Esophagus squamous epithelium (tissue), 5 donors: ENCODE measurements around the gene NKX2-8. TPM values are rescaled to one million over a fixed set of nuclear protein-coding genes. Genes with fewer than 3 reads are reported as not detected.

Experiments
- DNase-seq: peaks from one replicate; lab custom pipeline; 2025; lab: John Stamatoyannopoulos, UW
- H3K27ac ChIP-seq, 4 donors: fragments of 200-600 bp; sonication (generic); one replicate each; pipeline ENCODE4 v1.5.1; 2016 to 2019; ENCODE audit warnings: mild to moderate bottlenecking in 1 of 4
- H3K27me3 ChIP-seq, 4 donors: fragments of 200-600 bp; sonication (generic); 1 replicate in 3 of 4; 2 replicates in 1 of 4; pipeline versions ENCODE4 v1.5.1 to v1.6.0; 2017 to 2021; ENCODE audit warnings: antibody characterized with exemption in 1 of 4
- H3K36me3 ChIP-seq, 3 donors: fragments of 200-600 bp; sonication (generic); one replicate each; pipeline ENCODE4 v1.5.1; 2016 to 2019
- H3K4me1 ChIP-seq, 3 donors: fragments of 200-600 bp; sonication (generic); one replicate each; pipeline ENCODE4 v1.5.1; 2017 to 2019
- H3K4me3 ChIP-seq, 4 donors: fragments of 200-600 bp; sonication (generic); 1 replicate in 3 of 4; 2 replicates in 1 of 4; pipeline ENCODE4 v1.5.1; 2016 to 2019; ENCODE audit warnings: mild to moderate bottlenecking in 2 of 4, moderate library complexity in 1 of 4
- H3K9me3 ChIP-seq, 3 donors: fragments of 200-600 bp; sonication (generic); one replicate each; pipeline ENCODE4 v1.5.1; 2016 to 2019
- POLR2A ChIP-seq, 4 donors: fragments of 450-650 bp; IDR thresholded peaks; one replicate each; pipeline ENCODE4 v1.6.1; 2017; ENCODE audit warnings: antibody characterized with exemption in 4 of 4, mild to moderate bottlenecking in 4 of 4, moderate library complexity in 3 of 4
- WGBS, 2 donors: methylation state at CpG; one replicate each; pipeline ENCODE4 v1.1.5; 2018; 5-methylcytosine and 5-hydroxymethylcytosine counted together
- intact Hi-C: fragments of 100-400 bp; cut with DNase I; formaldehyde crosslinking; loops from one replicate; pipeline ENCODE4 v1.15.0; 2022
- total RNA-seq, 4 donors: library from RNA; depleted of rRNA; stranded (reverse); fragments of >200 nt; gene quantifications; one replicate each; pipeline ENCODE4 v1.1.0, GENCODE V29; 2016
- TF ChIP-seq, protein P1 (sequence below), 6 experiments: fragments of 450-650 bp in 4 of 6; fragments of 200-600 bp in 2 of 6; sonication (generic) in 2 of 6; IDR thresholded peaks; one replicate each; pipeline ENCODE4 v1.5.1; 2016 to 2019; ENCODE audit warnings: antibody characterized with exemption in 6 of 6, mild to moderate bottlenecking in 4 of 6, moderate library complexity in 4 of 6
- donor health status: DM: yes; HTN: yes; CAD: no.

NKX2-8 gene
- total RNA-seq, 4 donors from 2014 or later, result 2.8 to 10.0 (median 4.0) TPM

DNA sequence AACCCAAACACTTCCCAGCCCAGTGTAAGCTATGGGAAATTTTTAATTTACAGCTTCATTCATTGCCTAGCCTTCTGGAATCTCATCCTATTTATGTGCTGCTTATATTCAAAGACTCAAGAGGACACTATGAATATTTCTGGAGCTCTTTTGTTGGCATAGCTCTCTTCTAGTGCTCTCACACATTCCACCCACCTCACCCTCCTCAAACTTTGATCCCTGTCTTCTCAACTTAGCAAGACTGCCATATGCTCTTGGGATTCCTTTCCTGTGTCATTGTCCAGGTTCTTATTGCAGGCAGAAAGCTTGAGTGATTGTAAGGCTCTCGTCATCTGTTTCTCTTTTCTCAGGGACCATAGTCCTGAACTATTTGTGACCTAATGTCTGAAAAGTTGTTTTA, 44.4 kb downstream of the NKX2-8 start:
- no peak overlapping the region for H3K4me3 ChIP-seq
- H3K27me3 ChIP-seq, result peaks cover 0 to 73% (median 0%) of the 10 kb centered on the region in 4 donors
- WGBS, 2 donors, result 81 to 95% methylated on average over 1 of the region's 1 CpG
- TF ChIP-seq, protein P1, sequence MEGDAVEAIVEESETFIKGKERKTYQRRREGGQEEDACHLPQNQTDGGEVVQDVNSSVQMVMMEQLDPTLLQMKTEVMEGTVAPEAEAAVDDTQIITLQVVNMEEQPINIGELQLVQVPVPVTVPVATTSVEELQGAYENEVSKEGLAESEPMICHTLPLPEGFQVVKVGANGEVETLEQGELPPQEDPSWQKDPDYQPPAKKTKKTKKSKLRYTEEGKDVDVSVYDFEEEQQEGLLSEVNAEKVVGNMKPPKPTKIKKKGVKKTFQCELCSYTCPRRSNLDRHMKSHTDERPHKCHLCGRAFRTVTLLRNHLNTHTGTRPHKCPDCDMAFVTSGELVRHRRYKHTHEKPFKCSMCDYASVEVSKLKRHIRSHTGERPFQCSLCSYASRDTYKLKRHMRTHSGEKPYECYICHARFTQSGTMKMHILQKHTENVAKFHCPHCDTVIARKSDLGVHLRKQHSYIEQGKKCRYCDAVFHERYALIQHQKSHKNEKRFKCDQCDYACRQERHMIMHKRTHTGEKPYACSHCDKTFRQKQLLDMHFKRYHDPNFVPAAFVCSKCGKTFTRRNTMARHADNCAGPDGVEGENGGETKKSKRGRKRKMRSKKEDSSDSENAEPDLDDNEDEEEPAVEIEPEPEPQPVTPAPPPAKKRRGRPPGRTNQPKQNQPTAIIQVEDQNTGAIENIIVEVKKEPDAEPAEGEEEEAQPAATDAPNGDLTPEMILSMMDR (IDR thresholded peaks at IDR 0.05), result no peak
- no peak for TF ChIP-seq POLR2A (IDR thresholded peaks at IDR 0.05)
- intact Hi-C loops, result no loop called here
- H3K4me1 ChIP-seq, result no peaks in the 10 kb centered on the region
- H3K27ac ChIP-seq, result no peak overlapping the region
- DNase-seq, result no peak
- no peaks in the 10 kb centered on the region for H3K36me3 ChIP-seq
- H3K9me3 ChIP-seq, result peaks cover 0 to 6% (median 0%) of the 10 kb centered on the region in 3 donors

Other genes starting within 250 kb of the NKX2-8 start
- not detected for gene NKX2-1, start 62.4 kb downstream of the NKX2-8 start, total RNA-seq
- 100 to 1,000 TPM in 2 of 4 donors, 10 to 100 TPM in 2; 70.1 to 152 (median 100) TPM for gene PAX9, start 79.2 kb upstream of the NKX2-8 start, total RNA-seq